HG02973 (cell line): ENCODE results near the gene FHIT.
"Not testable (repeated sequence)": the region's sequence is repeated elsewhere in the genome, so short reads cannot be mapped to it uniquely, and the experiment has no call there.

ENCODE experiments used
- ATAC-seq: cut with Tn5 transposase; IDR thresholded peaks from one replicate; pipeline ENCODE4 v1.9.1; 2021; ENCODE audit warnings: moderate library complexity; ENCODE audit not compliant: unreplicated experiment

FHIT gene

GRCh38 chr3:60948488-60948887 lies 302.8 kb downstream of the FHIT start:
- no peak for ATAC-seq

GRCh38 chr3:60935709-60936108 lies 315.5 kb downstream of the FHIT start:
- no peak for ATAC-seq

DNA sequence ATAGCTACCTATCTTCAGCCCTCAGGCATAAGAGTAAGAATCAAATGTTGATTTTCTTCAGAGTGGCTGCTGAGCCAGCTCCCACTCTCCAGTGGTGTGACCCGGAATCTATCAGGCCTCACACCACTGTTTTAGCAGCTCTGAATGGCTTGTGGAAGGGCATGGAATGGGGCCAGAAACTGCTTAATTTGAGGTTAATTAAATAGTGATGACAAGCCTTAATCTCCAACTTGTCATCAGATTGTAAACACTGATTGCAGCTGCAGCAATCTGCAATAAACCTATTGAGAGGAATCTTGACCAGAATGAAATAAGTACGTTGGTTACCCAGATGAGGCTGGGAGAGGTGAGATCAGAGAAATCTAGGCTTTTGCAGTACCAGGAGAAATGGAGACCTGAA lies 317.4 kb downstream of the FHIT start:
- ATAC-seq = no peak

- ATAC-seq = no peak
Observed at GRCh38 chr3:60932643-60933042, 318.6 kb downstream of the FHIT start.

DNA sequence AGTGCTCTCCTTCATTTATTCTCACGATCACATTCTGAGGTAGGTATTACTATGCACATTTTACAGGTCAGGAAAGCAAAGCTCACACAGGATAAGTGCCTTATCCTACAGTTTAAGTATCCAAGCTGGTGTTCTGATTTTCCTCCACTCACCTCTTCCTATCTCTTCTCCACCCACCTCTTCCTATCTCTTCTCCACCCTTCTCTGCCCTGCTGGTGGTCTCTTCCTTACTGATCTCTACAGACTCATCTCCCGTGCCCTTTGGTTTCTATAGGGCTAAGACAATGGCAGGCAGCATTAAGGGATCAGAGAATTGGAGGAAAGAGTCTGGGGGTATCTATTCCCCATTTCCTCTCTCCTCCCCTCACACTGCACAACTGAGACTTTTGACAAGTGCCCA lies 319.1 kb downstream of the FHIT start:
- no peak for ATAC-seq

GRCh38 chr3:60931452-60931851 lies 319.8 kb downstream of the FHIT start:
- no peak for ATAC-seq

GRCh38 chr3:60920519-60920918 lies 330.7 kb downstream of the FHIT start:
- no peak for ATAC-seq

- no peak for ATAC-seq
Observed at GRCh38 chr3:60919296-60919695, 332.0 kb downstream of the FHIT start.

GRCh38 chr3:60917141-60917540 lies 334.1 kb downstream of the FHIT start:
- ATAC-seq = no peak

GRCh38 chr3:60916546-60916945 lies 334.7 kb downstream of the FHIT start:
- ATAC-seq = no peak

DNA sequence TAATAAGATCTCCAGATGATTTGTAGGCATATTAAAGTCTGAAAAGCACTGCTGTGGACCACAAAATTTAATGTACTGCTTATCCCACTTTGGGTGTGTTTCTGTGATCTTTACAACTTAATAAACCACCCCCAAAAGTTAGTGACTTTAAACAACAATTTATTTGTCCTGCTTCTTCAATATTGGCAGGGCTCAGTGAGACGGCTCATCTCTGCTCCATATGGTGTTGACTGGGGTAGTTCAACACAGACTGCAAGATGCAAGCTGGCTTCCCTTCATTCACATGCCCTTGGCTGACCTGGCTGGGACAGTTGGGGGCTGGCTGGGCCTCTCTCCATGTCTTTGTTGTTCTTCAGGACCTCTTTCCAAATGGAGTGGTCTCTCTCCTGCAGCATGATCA lies 337.8 kb downstream of the FHIT start:
- no peak for ATAC-seq

- no peak for ATAC-seq
Observed at GRCh38 chr3:60912876-60913275, 338.4 kb downstream of the FHIT start.

GRCh38 chr3:60912142-60912541 lies 339.1 kb downstream of the FHIT start:
- ATAC-seq = no peak

DNA sequence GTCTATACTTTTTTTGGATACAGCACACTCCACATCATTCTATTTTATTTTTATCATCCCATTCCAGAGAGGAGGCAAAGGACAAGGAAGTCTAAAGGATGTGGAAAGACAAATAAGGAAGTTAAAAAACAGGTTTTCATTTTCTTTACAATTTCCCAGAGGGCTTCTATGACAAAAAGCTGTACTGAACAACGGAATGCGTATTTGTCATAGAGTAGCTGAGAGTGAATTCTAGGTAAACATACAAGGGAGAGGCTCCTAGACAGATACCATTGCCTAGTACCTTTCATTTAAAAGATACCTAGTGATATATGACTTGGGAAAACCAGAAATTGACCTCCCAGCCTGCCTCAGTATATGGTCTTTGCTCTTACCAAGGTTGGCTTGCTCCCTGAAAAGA lies 341.7 kb downstream of the FHIT start:
- no peak for ATAC-seq

GRCh38 chr3:60906283-60906682 lies 345.0 kb downstream of the FHIT start:
- ATAC-seq = no peak

GRCh38 chr3:60898321-60898720 lies 352.9 kb downstream of the FHIT start:
- no peak for ATAC-seq

DNA sequence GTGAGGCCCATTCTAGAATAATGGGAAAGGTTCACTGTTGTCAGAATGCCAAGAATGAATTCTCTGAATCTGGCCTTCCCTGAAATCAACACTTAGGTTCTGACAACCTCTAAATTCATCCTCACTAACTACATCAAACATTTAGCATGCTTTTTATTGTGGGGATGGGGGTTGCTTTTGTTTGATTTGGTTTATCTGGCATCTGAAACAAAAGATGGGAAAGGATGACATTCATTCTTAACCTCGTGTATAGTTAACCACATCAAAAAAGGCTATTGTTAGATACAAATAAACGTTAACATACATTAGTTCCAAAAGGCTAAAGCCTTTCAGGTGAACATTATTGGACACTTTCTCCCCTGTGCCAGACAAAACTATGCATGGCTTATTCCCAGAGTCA lies 357.3 kb downstream of the FHIT start:
- no peak for ATAC-seq

DNA sequence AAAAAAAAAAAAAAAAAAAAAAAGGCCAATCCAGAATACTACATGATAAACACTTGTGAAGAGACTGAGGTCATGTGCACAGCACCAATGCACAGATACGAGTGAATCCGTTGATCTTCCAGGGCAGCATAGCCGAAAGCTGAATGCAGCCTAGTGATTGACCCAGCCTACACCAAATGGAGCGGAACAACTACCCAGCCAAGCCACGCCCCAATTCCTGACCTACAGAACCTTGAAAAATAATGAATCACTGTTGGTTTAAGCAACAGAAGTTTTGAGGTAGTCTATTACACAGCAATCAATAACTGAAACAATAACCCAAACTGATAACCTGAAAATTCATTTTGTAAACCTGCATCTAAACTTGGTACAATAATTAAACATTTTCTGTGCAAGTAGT lies 361.0 kb downstream of the FHIT start:
- ATAC-seq = no peak

GRCh38 chr3:60888952-60889351 lies 362.3 kb downstream of the FHIT start:
- not testable (repeated sequence) for ATAC-seq

DNA sequence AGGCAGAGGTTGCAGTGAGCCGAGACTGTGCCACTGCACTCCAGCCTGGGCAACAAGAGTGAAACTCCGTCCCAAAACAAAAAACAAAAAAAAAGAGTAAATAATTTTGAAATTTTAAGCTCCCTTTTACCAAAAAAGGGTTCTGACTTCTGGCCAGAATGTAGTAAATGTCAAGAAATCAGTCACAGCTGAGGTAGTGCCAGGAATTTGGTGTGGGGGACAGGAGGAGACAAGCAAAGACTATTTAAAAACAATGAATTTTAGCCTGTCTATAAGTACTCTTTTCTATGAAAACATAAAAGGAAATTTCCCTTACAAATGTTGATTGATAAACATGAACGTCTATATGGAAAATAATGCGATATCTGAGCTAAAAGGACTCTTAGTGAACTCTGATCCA lies 363.7 kb downstream of the FHIT start:
- no peak for ATAC-seq

DNA sequence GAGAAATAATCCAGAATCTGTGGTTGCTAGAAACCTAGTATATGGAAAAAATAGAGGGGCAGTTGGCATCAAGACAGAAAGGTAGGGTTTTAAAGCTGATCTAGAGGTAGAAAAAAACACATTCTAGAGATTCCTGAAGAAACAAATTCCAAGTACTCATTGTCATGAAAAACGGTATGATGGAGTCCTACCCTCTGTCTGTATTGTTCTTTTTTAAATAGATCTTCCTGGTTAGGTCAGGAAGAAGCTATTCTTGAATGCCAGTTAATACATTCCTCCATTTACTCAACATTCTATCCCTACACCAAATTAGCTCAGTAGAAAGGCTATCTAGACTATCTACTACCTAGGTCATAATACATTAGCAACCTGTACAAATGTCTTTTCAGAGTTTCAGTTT lies 364.7 kb downstream of the FHIT start:
- ATAC-seq = no peak

DNA sequence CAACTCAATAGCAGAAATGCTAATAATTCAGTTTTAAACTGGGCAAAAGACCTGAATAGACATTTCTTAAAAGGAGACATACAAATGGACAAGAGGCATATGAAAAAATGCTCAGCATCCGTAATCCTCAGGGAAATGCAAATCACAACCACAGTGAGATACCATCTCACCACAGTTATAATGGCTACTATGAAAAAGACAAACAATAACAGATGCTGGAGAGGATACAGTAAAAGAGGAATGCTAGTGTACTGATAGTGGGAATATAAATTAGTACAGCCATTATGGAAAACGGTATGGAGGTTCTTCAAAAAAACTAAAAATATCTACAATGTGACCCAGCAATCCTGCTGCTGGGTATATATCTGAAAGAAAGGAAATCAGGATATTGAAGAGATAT lies 367.2 kb downstream of the FHIT start:
- no peak for ATAC-seq

GRCh38 chr3:60877188-60877587 lies 374.1 kb downstream of the FHIT start:
- no peak for ATAC-seq

DNA sequence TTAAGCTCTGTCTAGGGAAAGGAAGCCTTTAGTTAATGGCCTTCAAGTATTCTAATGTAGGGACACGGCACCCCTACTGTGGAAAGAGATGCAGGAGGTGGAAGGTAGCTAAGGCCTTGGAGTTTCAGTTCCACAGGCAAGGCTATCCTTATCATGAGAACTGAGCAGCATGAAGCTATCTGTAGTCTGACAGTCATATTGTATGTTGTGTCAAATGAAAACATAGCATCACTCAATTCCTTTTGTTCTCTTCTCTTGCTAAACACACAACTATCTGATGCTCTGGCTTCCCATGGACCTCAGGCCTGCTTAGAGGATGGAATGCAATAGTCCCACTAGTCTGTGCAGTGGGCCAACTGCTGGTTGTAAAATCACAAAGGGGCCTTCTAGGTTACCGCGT lies 380.9 kb downstream of the FHIT start:
- no peak for ATAC-seq
